Measurements from ENCODE around the gene SNRPD3.
A peak's percentile ranks its signal among the peaks of the same experiment; 100 is the strongest.

Gene SNRPD3

GRCh38 chr22:24576778-24577177 is 21.0 kb downstream of the SNRPD3 start:
- DNase-seq: no peak

- no peak for DNase-seq
Observed at GRCh38 chr22:24578355-24579257, 22.8 kb downstream of the SNRPD3 start.

GRCh38 chr22:24579258-24579601 is 23.4 kb downstream of the SNRPD3 start:
- no peak for DNase-seq

GRCh38 chr22:24580276-24580675 is 24.5 kb downstream of the SNRPD3 start:
- no peak for DNase-seq

- DNase-seq: no peak
Observed at GRCh38 chr22:24582056-24582814, 26.4 kb downstream of the SNRPD3 start.

- peak; percentile 76 for DNase-seq
Observed at GRCh38 chr22:24583221-24584165, 27.7 kb downstream of the SNRPD3 start.

- no peak for DNase-seq
Observed at GRCh38 chr22:24584166-24584790, 28.5 kb downstream of the SNRPD3 start.

- no peak for DNase-seq
Observed at GRCh38 chr22:24584871-24585411, 29.1 kb downstream of the SNRPD3 start.

GRCh38 chr22:24585461-24585860 is 29.7 kb downstream of the SNRPD3 start:
- DNase-seq: no peak

GRCh38 chr22:24585927-24586546 is 30.2 kb downstream of the SNRPD3 start:
- DNase-seq: no peak

- no peak for DNase-seq
Observed at GRCh38 chr22:24587251-24587650, 31.5 kb downstream of the SNRPD3 start.

- DNase-seq: no peak
Observed at GRCh38 chr22:24587948-24588347, 32.1 kb downstream of the SNRPD3 start.

GRCh38 chr22:24588381-24588756 is 32.6 kb downstream of the SNRPD3 start:
- no peak for DNase-seq

- peak; percentile 18 for DNase-seq
Observed at GRCh38 chr22:24588757-24589481, 33.1 kb downstream of the SNRPD3 start.

GRCh38 chr22:24589518-24590030 is 33.8 kb downstream of the SNRPD3 start:
- DNase-seq: no peak

- DNase-seq: no peak
Observed at GRCh38 chr22:24590596-24591173, 34.9 kb downstream of the SNRPD3 start.

GRCh38 chr22:24591286-24591830 is 35.6 kb downstream of the SNRPD3 start:
- no peak for DNase-seq

GRCh38 chr22:24592058-24592850 is 36.5 kb downstream of the SNRPD3 start:
- no peak for DNase-seq

Data from RPMI8226 (cell line).